OCI-LY7 (cell line): ENCODE data around the gene MPV17. TPM values are rescaled to one million over a fixed set of nuclear protein-coding genes. Genes with fewer than 3 reads are reported as not detected.

Source experiments
- BruUV-seq: library from RNA; stranded (reverse); fragments of 400-500 nt; replicated peaks from 2 replicates; lab custom pipeline; 2021; lab: Mats Ljungman, UMichigan
- CTCF ChIA-PET: fragments of 300-600 bp; sonication (Branson Sonifier 250); formaldehyde crosslinking; loops from one replicate; lab custom pipeline; 2022; ENCODE audit warnings: antibody characterized with exemption; ENCODE audit not compliant: unreplicated experiment; lab: Charles Lee
- POLR2A ChIA-PET: fragments of 300-600 bp; sonication (Branson Sonifier 250); formaldehyde crosslinking; loops from one replicate; lab custom pipeline; 2022; ENCODE audit warnings: antibody characterized with exemption; lab: Charles Lee
- DNase-seq: peaks from one replicate; pipeline ENCODE4 v3.0.0-alpha.2; 2015; ENCODE audit warnings: low spot score
- H2AFZ ChIP-seq: fragments of 200-600 bp; sonication (generic), shearing (Covaris generic); 2 replicates; pipeline ENCODE4 v1.6.1; 2014; ENCODE audit warnings: mild to moderate bottlenecking, antibody characterized with exemption, low read length, moderate library complexity
- H3K27ac ChIP-seq: fragments of 200-600 bp; sonication (generic); 2 replicates; pipeline ENCODE4 v1.5.1; 2014; ENCODE audit warnings: mixed run types, low read depth, mild to moderate bottlenecking, moderate library complexity, low read length, inconsistent platforms; ENCODE audit not compliant: poor library complexity, severe bottlenecking
- H3K36me3 ChIP-seq: fragments of 200-600 bp; sonication (generic); 2 replicates; pipeline ENCODE4 v1.6.1; 2014; ENCODE audit warnings: mild to moderate bottlenecking, antibody characterized with exemption, low read length, moderate library complexity, mixed read lengths; ENCODE audit not compliant: insufficient read depth
- H3K4me1 ChIP-seq: fragments of 200-600 bp; sonication (generic); 2 replicates; pipeline ENCODE4 v1.5.1; 2014; ENCODE audit warnings: mild to moderate bottlenecking, low read length; ENCODE audit not compliant: insufficient read depth, poor library complexity, severe bottlenecking
- H3K4me2 ChIP-seq: fragments of 200-600 bp; sonication (generic); 2 replicates; pipeline ENCODE4 v1.6.1; 2014; ENCODE audit warnings: mild to moderate bottlenecking, low read length
- H3K4me3 ChIP-seq: fragments of 200-600 bp; sonication (generic); 2 replicates; pipeline ENCODE4 v1.5.1; 2014; ENCODE audit warnings: mild to moderate bottlenecking, low read depth, low read length; ENCODE audit not compliant: poor library complexity, severe bottlenecking
- H3K79me2 ChIP-seq: fragments of 200-600 bp; sonication (generic); 2 replicates; pipeline ENCODE4 v1.6.1; 2016; ENCODE audit warnings: low read depth, mild to moderate bottlenecking, low read length, moderate library complexity, mixed read lengths; ENCODE audit not compliant: insufficient read depth
- H3K9me2 ChIP-seq: fragments of 200-600 bp; sonication (generic); 2 replicates; pipeline ENCODE4 v1.6.1; 2016; ENCODE audit warnings: mild to moderate bottlenecking, low read length, mixed read lengths; ENCODE audit not compliant: insufficient read depth
- H3K9me3 ChIP-seq: fragments of 200-600 bp; sonication (generic); 2 replicates; pipeline ENCODE4 v1.6.1; 2014; ENCODE audit warnings: mild to moderate bottlenecking, mixed run types, low read length, mixed read lengths
- H4K20me1 ChIP-seq: fragments of 200-600 bp; sonication (generic); 2 replicates; pipeline ENCODE4 v1.6.1; 2014; ENCODE audit warnings: mild to moderate bottlenecking, antibody characterized with exemption, low read length, moderate library complexity, mixed read lengths; ENCODE audit not compliant: insufficient read depth
- CTCF ChIP-seq: fragments of 200-600 bp; sonication (generic); conservative IDR thresholded peaks from 2 replicates; pipeline ENCODE4 v1.5.1; 2014; ENCODE audit warnings: mild to moderate bottlenecking, antibody characterized with exemption, low read length, moderate library complexity, mixed read lengths
- EZH2phosphoT487 ChIP-seq: fragments of 200-600 bp; sonication (generic); IDR thresholded peaks from 2 replicates; pipeline ENCODE4 v1.6.1; 2018; ENCODE audit warnings: low read depth, borderline replicate concordance, mild to moderate bottlenecking, mixed run types, antibody characterized with exemption, low read length, moderate library complexity, mixed read lengths
- intact Hi-C: fragments of 100-400 bp; cut with micrococcal nuclease; formaldehyde crosslinking; loops from one replicate; pipeline ENCODE4 v1.10.0; 2022; ENCODE audit not compliant: unreplicated experiment
- total RNA-seq, 2 experiments: library from RNA; depleted of rRNA in 1 of 2; stranded (reverse); fragments of >200 nt in 1 of 2; shearing (Covaris generic) in 1 of 2; gene quantifications; 2 replicates each; pipeline ENCODE4 v1.2.3, GENCODE V29; 2014 to 2022

MPV17 gene
- total RNA-seq, 2 experiments from 2014 or later = 63.9 to 109 TPM

DNA sequence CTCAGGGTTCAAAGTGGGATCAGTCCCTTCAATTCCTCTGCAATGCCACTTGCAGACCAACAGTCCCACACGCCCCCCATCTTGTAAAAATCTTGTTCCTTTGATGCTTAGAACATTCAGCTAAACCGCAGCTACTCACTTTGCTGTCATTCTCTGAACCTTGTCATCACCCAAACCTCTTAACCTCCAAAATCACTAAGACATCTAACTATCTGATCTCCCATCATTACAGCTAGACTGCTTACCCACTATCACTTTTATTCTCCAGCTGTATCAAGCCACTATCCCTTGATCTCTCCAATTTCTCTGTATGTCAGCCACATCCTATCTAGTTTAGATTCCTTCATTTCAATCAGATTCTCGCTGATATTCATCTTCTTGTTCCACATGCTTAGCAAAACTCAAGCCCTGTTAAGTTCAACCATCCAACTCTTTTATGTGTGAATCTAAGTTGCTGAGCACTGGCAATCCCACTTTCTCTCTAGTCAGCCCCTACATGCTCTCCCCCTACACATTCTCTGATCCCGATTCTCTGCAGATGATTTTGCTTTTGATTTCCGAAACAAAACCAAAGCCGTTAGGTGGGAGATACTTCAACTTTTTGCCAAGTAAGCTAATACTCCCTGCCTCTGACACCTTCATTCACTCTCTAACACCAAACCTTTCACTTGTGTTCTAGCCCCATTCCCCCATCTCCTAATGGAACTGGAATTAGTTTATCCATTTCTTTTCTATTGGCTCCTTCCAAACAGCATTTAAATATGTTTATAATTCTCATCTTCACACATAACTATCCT lies 29.1 kb upstream of the MPV17 start:
- Histone ChIP-seq H3K4me3 (no peak overlapping the region), H3K4me1 (peaks cover 24% of the 10 kb centered on the region), H3K9me3 (no peaks in the 10 kb centered on the region), H3K9me2 (no peaks in the 10 kb centered on the region), H3K27ac (no peak overlapping the region), H3K79me2 (peaks cover 75% of the 10 kb centered on the region), H3K4me2 (no peak overlapping the region), H3K36me3 (peaks cover 16% of the 10 kb centered on the region; the same call in 1 of the 2 replicates), H2AFZ (no peak overlapping the region), H4K20me1 (0 out of 2 replicates have a peak, but pooled peaks cover 4% of the 10 kb centered on the region)
- ChIA-PET POLR2A (interaction anchor here (1.0 to 1.7 kb wide), 3 partner anchors 8 to 58 kb away, joined by 3 to 7 read pairs (median 5); no protein-coding TSS in a partner anchor), CTCF (no interaction called here)
- TF ChIP-seq CTCF = no peak
- no peak for TF ChIP-seq EZH2phosphoT487
- no TSS peak for BruUV-seq
- no peak for DNase-seq
- intact Hi-C loops = no loop called here

- H3K9me3 ChIP-seq = no peaks in the 10 kb centered on the region
- no peak overlapping the region for H3K4me3 ChIP-seq
- TF ChIP-seq EZH2phosphoT487 (no peak), CTCF (no peak)
- no TSS peak for BruUV-seq
- ChIA-PET POLR2A (interaction anchor here (0.7 kb wide), 1 partner anchor 36 kb away, joined by 3 read pairs; no protein-coding TSS in a partner anchor), CTCF (no interaction called here)
- H3K36me3 ChIP-seq = peaks cover 20% of the 10 kb centered on the region; the same call in 1 of the 2 replicates
- H2AFZ ChIP-seq = no peak overlapping the region
- H3K4me2 ChIP-seq = no peak overlapping the region
- intact Hi-C loops = no loop called here
- no peak overlapping the region for H3K27ac ChIP-seq
- H3K79me2 ChIP-seq = peaks cover 76% of the 10 kb centered on the region
- 0 out of 2 replicates have a peak, but pooled peaks cover 4% of the 10 kb centered on the region for H4K20me1 ChIP-seq
- H3K9me2 ChIP-seq = no peaks in the 10 kb centered on the region
- DNase-seq = no peak
- H3K4me1 ChIP-seq = peaks cover 21% of the 10 kb centered on the region
Observed at GRCh38 chr2:27350106-27350693, 27.3 kb upstream of the MPV17 start.
